Upper lobe of left lung (tissue), 4 donors: ENCODE results near the gene SGPL1.

ENCODE experiments used
- POLR2A ChIP-seq, 4 donors: fragments of 450-650 bp; IDR thresholded peaks; one replicate each; pipeline ENCODE4 v1.5.1; 2016 to 2017; ENCODE audit warnings: antibody characterized with exemption in 4 of 4, mild to moderate bottlenecking in 2 of 4
- TF ChIP-seq, protein P1 (sequence below), 6 experiments: fragments of 450-650 bp in 4 of 6; fragments of 200-600 bp in 2 of 6; sonication (generic) in 2 of 6; IDR thresholded peaks; one replicate each; pipeline ENCODE4 v1.5.1; 2016 to 2019; ENCODE audit warnings: antibody characterized with exemption in 6 of 6

DNA sequence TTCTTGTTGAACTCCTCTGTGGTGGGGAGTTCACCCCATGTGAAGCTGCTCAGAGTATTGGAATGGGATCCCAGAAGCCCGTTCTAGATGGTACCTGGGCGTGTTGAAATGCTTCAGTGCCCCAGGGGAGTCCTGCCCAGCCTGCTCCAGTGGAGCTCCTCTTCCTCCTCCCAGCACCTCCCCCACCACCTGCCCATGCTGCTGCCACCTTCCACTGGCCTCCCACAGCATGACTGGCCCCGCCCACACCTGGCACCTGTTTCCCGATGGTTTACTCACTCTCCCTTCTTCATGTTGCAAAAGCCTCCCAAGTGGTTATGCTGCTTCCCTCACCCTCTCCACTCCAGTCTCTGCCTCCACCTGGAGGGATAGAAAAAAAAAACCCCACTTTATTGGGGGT, 104.8 kb downstream of the SGPL1 start:
- TF ChIP-seq, protein P1, sequence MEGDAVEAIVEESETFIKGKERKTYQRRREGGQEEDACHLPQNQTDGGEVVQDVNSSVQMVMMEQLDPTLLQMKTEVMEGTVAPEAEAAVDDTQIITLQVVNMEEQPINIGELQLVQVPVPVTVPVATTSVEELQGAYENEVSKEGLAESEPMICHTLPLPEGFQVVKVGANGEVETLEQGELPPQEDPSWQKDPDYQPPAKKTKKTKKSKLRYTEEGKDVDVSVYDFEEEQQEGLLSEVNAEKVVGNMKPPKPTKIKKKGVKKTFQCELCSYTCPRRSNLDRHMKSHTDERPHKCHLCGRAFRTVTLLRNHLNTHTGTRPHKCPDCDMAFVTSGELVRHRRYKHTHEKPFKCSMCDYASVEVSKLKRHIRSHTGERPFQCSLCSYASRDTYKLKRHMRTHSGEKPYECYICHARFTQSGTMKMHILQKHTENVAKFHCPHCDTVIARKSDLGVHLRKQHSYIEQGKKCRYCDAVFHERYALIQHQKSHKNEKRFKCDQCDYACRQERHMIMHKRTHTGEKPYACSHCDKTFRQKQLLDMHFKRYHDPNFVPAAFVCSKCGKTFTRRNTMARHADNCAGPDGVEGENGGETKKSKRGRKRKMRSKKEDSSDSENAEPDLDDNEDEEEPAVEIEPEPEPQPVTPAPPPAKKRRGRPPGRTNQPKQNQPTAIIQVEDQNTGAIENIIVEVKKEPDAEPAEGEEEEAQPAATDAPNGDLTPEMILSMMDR (IDR thresholded peaks at IDR 0.05): no peak
- no peak for TF ChIP-seq POLR2A (IDR thresholded peaks at IDR 0.05)
